Endothelial cell of umbilical vein (primary cell): Measurements from ENCODE around the gene UBAP1. TPM values are rescaled to one million over a fixed set of nuclear protein-coding genes. Genes with fewer than 3 reads are reported as not detected.

Source experiments
- BruUV-seq: library from RNA; stranded (reverse); fragments of 400-500 nt; replicated peaks from 2 replicates; lab custom pipeline; 2021; lab: Mats Ljungman, UMichigan
- CTCF ChIA-PET: fragments of 300-600, 350-600 bp; sonication (Branson Sonifier 250); formaldehyde crosslinking; loops from one replicate; lab custom pipeline; 2021; ENCODE audit warnings: antibody characterized with exemption, inconsistent platforms; lab: Charles Lee
- POLR2A ChIA-PET: fragments of 300-600, 350-600 bp; sonication (Branson Sonifier 250); formaldehyde crosslinking; loops from one replicate; lab custom pipeline; 2021; ENCODE audit warnings: antibody characterized with exemption, inconsistent platforms; lab: Charles Lee
- DNase-seq: peaks from one replicate; pipeline ENCODE4 v3.0.0-alpha.2; 2011; ENCODE audit warnings: low read depth, low spot score
- FAIRE-seq: peaks from 2 replicates; lab custom pipeline; 2011; peaks lifted over from hg19 to GRCh38; lab: Jason Lieb, UNC
- H2AFZ ChIP-seq: 2 replicates; pipeline ENCODE4 v1.6.0; 2012; ENCODE audit warnings: low read depth, low read length, control low read depth, inconsistent platforms
- H3K27ac ChIP-seq: 2 replicates; pipeline ENCODE4 v1.5.1; 2011; ENCODE audit warnings: low read depth, mild to moderate bottlenecking, control low read depth, low read length, moderate library complexity; ENCODE audit not compliant: insufficient read depth
- H3K27me3 ChIP-seq, 2 experiments: 2 replicates each; pipeline versions ENCODE4 v1.6.0 to v1.6.1; 2011; ENCODE audit warnings: low read length in 2 of 2, mixed read lengths in 1 of 2; ENCODE audit not compliant: control insufficient read depth in 2 of 2, insufficient read depth in 2 of 2
- H3K36me3 ChIP-seq, 2 experiments: 2 replicates in 1 of 2; 3 replicates in 1 of 2; pipeline ENCODE4 v1.5.1; 2011; ENCODE audit warnings: low read length in 2 of 2, mild to moderate bottlenecking in 1 of 2, moderate library complexity in 1 of 2; ENCODE audit not compliant: control insufficient read depth in 2 of 2, insufficient read depth in 2 of 2; ENCODE audit errors: extremely low read depth in 1 of 2
- H3K4me1 ChIP-seq: 3 replicates; pipeline ENCODE4 v1.5.1; 2011; ENCODE audit warnings: mild to moderate bottlenecking, low read length; ENCODE audit not compliant: control insufficient read depth, insufficient read depth; ENCODE audit errors: extremely low read depth
- H3K4me2 ChIP-seq: 2 replicates; pipeline ENCODE4 v1.6.1; 2011; ENCODE audit warnings: low read length, control low read depth, mixed read lengths; ENCODE audit not compliant: insufficient read depth
- H3K4me3 ChIP-seq, 3 experiments: fragments of 200-600 bp in 1 of 3; sonication (generic), shearing (Covaris generic) in 1 of 3; replicated peaks in 1 of 3; 2 replicates each; pipeline ENCODE4 v1.5.1; 2011 to 2016; ENCODE audit warnings: control low read depth in 3 of 3, low read length in 3 of 3, mild to moderate bottlenecking in 2 of 3, inconsistent platforms in 1 of 3, low read depth in 1 of 3, moderate library complexity in 1 of 3; ENCODE audit not compliant: insufficient read depth in 1 of 3
- H3K79me2 ChIP-seq: 2 replicates; pipeline ENCODE4 v1.6.0; 2012; ENCODE audit warnings: low read length, inconsistent platforms; ENCODE audit not compliant: control insufficient read depth, insufficient read depth
- H3K9ac ChIP-seq: replicated peaks from 2 replicates; pipeline ENCODE3; 2011; ENCODE audit warnings: low read length, control low read depth; ENCODE audit not compliant: insufficient read depth; ENCODE audit errors: extremely low read depth
- H3K9me1 ChIP-seq: replicated peaks from 3 replicates; pipeline ENCODE4 v1.6.0; 2011; ENCODE audit warnings: mild to moderate bottlenecking, low read length; ENCODE audit not compliant: control insufficient read depth, insufficient read depth; ENCODE audit errors: extremely low read depth
- H3K9me3 ChIP-seq: replicated peaks from 2 replicates; pipeline ENCODE4 v1.5.1; 2012; ENCODE audit warnings: low read length, inconsistent platforms; ENCODE audit not compliant: control insufficient read depth, insufficient read depth
- H4K20me1 ChIP-seq: replicated peaks from 2 replicates; pipeline ENCODE3; 2011; ENCODE audit warnings: mild to moderate bottlenecking, low read length; ENCODE audit not compliant: control insufficient read depth, insufficient read depth; ENCODE audit errors: extremely low read depth
- EZH2 ChIP-seq: IDR thresholded peaks from 2 replicates; pipeline ENCODE4 v1.6.1; 2012; ENCODE audit warnings: borderline replicate concordance, low read depth, mild to moderate bottlenecking, moderate library complexity, low read length, inconsistent platforms; ENCODE audit not compliant: severe bottlenecking
- FOS ChIP-seq: IDR thresholded peaks from 2 replicates; pipeline ENCODE4 v1.6.1; 2011; ENCODE audit warnings: mild to moderate bottlenecking, low read length, moderate library complexity, borderline replicate concordance; ENCODE audit not compliant: insufficient read depth
- GATA2 ChIP-seq: IDR thresholded peaks from 2 replicates; pipeline ENCODE4 v1.7.0; 2011; ENCODE audit warnings: low read depth, mild to moderate bottlenecking, moderate library complexity, mixed read lengths, low read length; ENCODE audit not compliant: insufficient read length, insufficient read depth
- MYC ChIP-seq: IDR thresholded peaks from one replicate; pipeline ENCODE4 v1.6.1; 2011; ENCODE audit warnings: mild to moderate bottlenecking, low read depth, low read length
- POLR2A ChIP-seq: IDR thresholded peaks from 2 replicates; pipeline ENCODE4 v1.6.1; 2012; ENCODE audit warnings: low read depth, mild to moderate bottlenecking, control low read depth, low read length
- POLR2AphosphoS5 ChIP-seq: IDR thresholded peaks from 2 replicates; pipeline ENCODE4 v1.6.1; 2012; ENCODE audit warnings: low read depth, mild to moderate bottlenecking, control low read depth, low read length, moderate library complexity; ENCODE audit not compliant: insufficient read depth
- dilution Hi-C: fragments of 300-500 bp; cut with MboI; formaldehyde crosslinking; loops from one replicate; pipeline ENCODE4 v1.15.0; 2019; ENCODE audit warnings: low sequenced_read_pairs; ENCODE audit not compliant: extremely low pct_ligation_motif_present
- intact Hi-C: fragments of 100-400 bp; cut with micrococcal nuclease; formaldehyde crosslinking; loops from one replicate; pipeline ENCODE4 v1.10.0; 2022
- polyA plus RNA-seq, 4 experiments: library from polyadenylated mRNA; depleted of rRNA in 3 of 4; stranded (reverse) in 3 of 4; unstranded in 1 of 4; fragments of >200 nt; gene quantifications; 2 replicates each; pipeline versions ENCODE4 v1.2.1 to v1.2.3, GENCODE V29; 2011 to 2012; ENCODE audit warnings: missing spikeins in 1 of 4
- total RNA-seq: library from RNA; stranded (reverse); gene quantifications from 2 replicates; pipeline ENCODE4 v1.2.3, GENCODE V29; 2021
- TF ChIP-seq, protein P1 (sequence below), 2 donors: IDR thresholded peaks; 1 replicate in 1 of 2; 2 replicates in 1 of 2; pipeline ENCODE4 v1.5.1; 2011; ENCODE audit warnings: low read length in 2 of 2, mild to moderate bottlenecking in 2 of 2, moderate library complexity in 2 of 2, control low read depth in 1 of 2, inconsistent platforms in 1 of 2, low read depth in 1 of 2; ENCODE audit not compliant: insufficient read depth in 1 of 2; ENCODE audit errors: extremely low read depth in 1 of 2
- TF ChIP-seq, protein P2 (sequence below): IDR thresholded peaks from 2 replicates; pipeline ENCODE4 v1.6.1; 2011; ENCODE audit not compliant: insufficient read depth, insufficient read length

The UBAP1 gene
- total and polyA plus RNA-seq, 2 donors (not counting 3 experiments of a cell fraction or from before 2014, with no cell fraction given): 38.8 TPM

DNA sequence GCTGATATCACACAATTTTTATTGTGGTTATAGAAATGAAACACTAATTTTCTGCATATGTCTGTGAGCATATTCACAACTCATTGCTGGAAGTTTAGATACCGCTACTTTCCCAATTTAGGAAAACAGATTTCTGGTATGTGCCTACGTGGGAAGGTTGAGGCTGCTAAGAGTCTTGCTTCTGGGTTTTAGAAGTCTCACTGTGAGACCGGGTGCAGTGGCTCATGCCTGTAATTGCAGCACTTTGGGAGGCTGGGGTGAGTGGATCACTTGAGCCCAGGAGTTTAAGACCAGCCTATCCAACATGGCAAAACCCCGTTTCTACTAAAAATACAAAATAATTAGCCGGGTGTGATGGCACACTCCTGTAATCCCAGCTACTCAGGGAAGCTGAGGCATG lies 39.6 kb downstream of the UBAP1 start:
- Histone ChIP-seq H3K79me2 (peaks cover 12% of the 10 kb centered on the region), H3K9me1 (no peaks in the 10 kb centered on the region), H3K9me3 (no peaks in the 10 kb centered on the region), H3K36me3 (no peaks in the 10 kb centered on the region), H4K20me1 (no peaks in the 10 kb centered on the region), H2AFZ (no peak overlapping the region), H3K27ac (no peak overlapping the region), H3K4me2 (no peak overlapping the region), H3K4me1 (no peaks in the 10 kb centered on the region), H3K9ac (no peak overlapping the region), H3K4me3 (no peak overlapping the region), H3K27me3 (no peaks in the 10 kb centered on the region)
- CTCF ChIA-PET: no interaction called here
- no TSS peak for BruUV-seq
- intact Hi-C loops: no loop called here
- dilution Hi-C loops: no loop called here
- POLR2A ChIA-PET: no interaction called here
- FAIRE-seq (no peak), DNase-seq (no peak)
- TF ChIP-seq, protein P1, sequence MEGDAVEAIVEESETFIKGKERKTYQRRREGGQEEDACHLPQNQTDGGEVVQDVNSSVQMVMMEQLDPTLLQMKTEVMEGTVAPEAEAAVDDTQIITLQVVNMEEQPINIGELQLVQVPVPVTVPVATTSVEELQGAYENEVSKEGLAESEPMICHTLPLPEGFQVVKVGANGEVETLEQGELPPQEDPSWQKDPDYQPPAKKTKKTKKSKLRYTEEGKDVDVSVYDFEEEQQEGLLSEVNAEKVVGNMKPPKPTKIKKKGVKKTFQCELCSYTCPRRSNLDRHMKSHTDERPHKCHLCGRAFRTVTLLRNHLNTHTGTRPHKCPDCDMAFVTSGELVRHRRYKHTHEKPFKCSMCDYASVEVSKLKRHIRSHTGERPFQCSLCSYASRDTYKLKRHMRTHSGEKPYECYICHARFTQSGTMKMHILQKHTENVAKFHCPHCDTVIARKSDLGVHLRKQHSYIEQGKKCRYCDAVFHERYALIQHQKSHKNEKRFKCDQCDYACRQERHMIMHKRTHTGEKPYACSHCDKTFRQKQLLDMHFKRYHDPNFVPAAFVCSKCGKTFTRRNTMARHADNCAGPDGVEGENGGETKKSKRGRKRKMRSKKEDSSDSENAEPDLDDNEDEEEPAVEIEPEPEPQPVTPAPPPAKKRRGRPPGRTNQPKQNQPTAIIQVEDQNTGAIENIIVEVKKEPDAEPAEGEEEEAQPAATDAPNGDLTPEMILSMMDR (IDR thresholded peaks at IDR 0.05; ENCODE audit: extremely low read depth in 1 of 2, insufficient read depth in 1 of 2, low read depth in 1 of 2, low read length in 2 of 2): no peak
- TF ChIP-seq EZH2 (no peak), POLR2A (no peak), MYC (no peak), FOS (no peak), POLR2AphosphoS5 (no peak), GATA2 (no peak)
- TF ChIP-seq, protein P2, sequence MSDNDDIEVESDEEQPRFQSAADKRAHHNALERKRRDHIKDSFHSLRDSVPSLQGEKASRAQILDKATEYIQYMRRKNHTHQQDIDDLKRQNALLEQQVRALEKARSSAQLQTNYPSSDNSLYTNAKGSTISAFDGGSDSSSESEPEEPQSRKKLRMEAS: no peak
